Measurements from ENCODE around the gene FAM136A. TPM values are rescaled to one million over a fixed set of nuclear protein-coding genes. Genes with fewer than 3 reads are reported as not detected.

Gene FAM136A
- total and polyA plus RNA-seq, 2 of the 13 experiments (the other 11 are each of a cell fraction or from before 2014, with no cell fraction given): 77.8 to 126 TPM

- peak in 1 of 2 experiments; percentile 70; a peak in 2 of 4 replicates for TF ChIP-seq HMGXB4 (CRISPR knock-in tag; IDR thresholded peaks at IDR 0.05; ENCODE audit: borderline replicate concordance in 1 of 2, low read depth in 1 of 2)
- peak; percentile 67; the same call in 1 of the 2 replicates for TF ChIP-seq ZNF274 (CRISPR knock-in tag; IDR thresholded peaks at IDR 0.05)
- peak; percentile 86 for TF ChIP-seq ZNF891 (CRISPR knock-in tag; IDR thresholded peaks at IDR 0.05)
- TF ChIP-seq GFI1 (CRISPR knock-in tag; IDR thresholded peaks at IDR 0.05; ENCODE audit: borderline replicate concordance): peak; percentile 78; the same call in 1 of the 2 replicates
- TF ChIP-seq ZBED4 (CRISPR knock-in tag; IDR thresholded peaks at IDR 0.05; ENCODE audit: borderline replicate concordance): no peak
- no peak for TF ChIP-seq PHB2 (IDR thresholded peaks at IDR 0.05; ENCODE audit: partially characterized antibody)
- 0 out of 2 replicates have a peak, but pooled peaks have one; percentile 0 for TF ChIP-seq DMAP1 (CRISPR knock-in tag; IDR thresholded peaks at IDR 0.05)
- TF ChIP-seq NFE2 (CRISPR knock-in tag; IDR thresholded peaks at IDR 0.05): no peak
- TF ChIP-seq RARG (CRISPR knock-in tag; IDR thresholded peaks at IDR 0.05; ENCODE audit: low read depth): no peak
- TF ChIP-seq MYPOP (CRISPR knock-in tag; IDR thresholded peaks at IDR 0.05): peak; percentile 23
- TF ChIP-seq GTF3A (CRISPR knock-in tag; conservative IDR thresholded peaks at IDR 0.05): no peak
- TF ChIP-seq ZBTB37 (CRISPR knock-in tag; IDR thresholded peaks at IDR 0.05): no peak
- TF ChIP-seq ZNF343 (CRISPR knock-in tag; IDR thresholded peaks at IDR 0.05): peak; percentile 74; the same call in 1 of the 2 replicates
- TF ChIP-seq RARA (CRISPR knock-in tag; IDR thresholded peaks at IDR 0.05): no peak
- 0 out of 2 replicates have a peak, but pooled peaks have one; percentile 21 for TF ChIP-seq THRA (CRISPR knock-in tag; IDR thresholded peaks at IDR 0.05; ENCODE audit: borderline replicate concordance)
- no peak for TF ChIP-seq ZNF678 (CRISPR knock-in tag; IDR thresholded peaks at IDR 0.05)
- TF ChIP-seq ZMYM2 (CRISPR knock-in tag; IDR thresholded peaks at IDR 0.05): 0 out of 2 replicates have a peak, but pooled peaks have one; percentile 21
- TF ChIP-seq SP1 (IDR thresholded peaks at IDR 0.05): no peak
- TF ChIP-seq SP1 (CRISPR knock-in tag; IDR thresholded peaks at IDR 0.05): no peak
- TF ChIP-seq ZNF317 (CRISPR knock-in tag; IDR thresholded peaks at IDR 0.05): no peak; the same call in 1 of the 2 replicates
Observed at GRCh38 chr2:70258532-70258875, 43.4 kb downstream of the FAM136A start (continued).

Data from HepG2 (cell line).